Stimulated activated CD8-positive, alpha-beta memory T cell treated with anti-CD3 and anti-CD28 coated beads, Interleukin-15, amount 100 ng/mL, for 48 hours (primary cell): ENCODE data around the gene ARHGEF17.
A peak's percentile ranks its signal among the peaks of the same experiment; 100 is the strongest.
"Not testable (repeated sequence)": the region's sequence is repeated elsewhere in the genome, so short reads cannot be mapped to it uniquely, and the experiment has no call there.

Source experiments
- DNase-seq, 2 donors: peaks; one replicate each; pipeline ENCODE4 v3.0.0-alpha.2; 2020; ENCODE audit warnings: low read depth in 2 of 2

ARHGEF17 gene

GRCh38 chr11:73273222-73273895 lies 34.7 kb upstream of the ARHGEF17 start:
- no peak for DNase-seq

- DNase-seq = not testable (repeated sequence)
Observed at GRCh38 chr11:73274191-73274590, 33.9 kb upstream of the ARHGEF17 start.

GRCh38 chr11:73274722-73275380 lies 33.2 kb upstream of the ARHGEF17 start:
- DNase-seq = no peak

GRCh38 chr11:73275381-73275750 lies 32.7 kb upstream of the ARHGEF17 start:
- no peak for DNase-seq

- no peak for DNase-seq
Observed at GRCh38 chr11:73277467-73277866, 30.6 kb upstream of the ARHGEF17 start.

- no peak for DNase-seq
Observed at GRCh38 chr11:73280626-73281025, 27.4 kb upstream of the ARHGEF17 start.

GRCh38 chr11:73281201-73281741 lies 26.8 kb upstream of the ARHGEF17 start:
- DNase-seq = no peak

- DNase-seq = no peak
Observed at GRCh38 chr11:73281796-73282660, 26.0 kb upstream of the ARHGEF17 start.

GRCh38 chr11:73283276-73284000 lies 24.6 kb upstream of the ARHGEF17 start:
- no peak for DNase-seq

GRCh38 chr11:73284106-73284505 lies 24.0 kb upstream of the ARHGEF17 start:
- DNase-seq = no peak

GRCh38 chr11:73285721-73286120 lies 22.4 kb upstream of the ARHGEF17 start:
- DNase-seq = no peak

- no peak for DNase-seq
Observed at GRCh38 chr11:73286240-73286810, 21.8 kb upstream of the ARHGEF17 start.

- no peak for DNase-seq
Observed at GRCh38 chr11:73287400-73288101, 20.5 kb upstream of the ARHGEF17 start.

GRCh38 chr11:73288192-73288872 lies 19.7 kb upstream of the ARHGEF17 start:
- DNase-seq = no peak

GRCh38 chr11:73288873-73289707 lies 19.0 kb upstream of the ARHGEF17 start:
- peak in 1 of 2 donors; percentile 23 for DNase-seq

- no peak for DNase-seq
Observed at GRCh38 chr11:73290536-73290935, 17.5 kb upstream of the ARHGEF17 start.

GRCh38 chr11:73291196-73291595 lies 16.9 kb upstream of the ARHGEF17 start:
- no peak for DNase-seq

- DNase-seq = no peak
Observed at GRCh38 chr11:73291781-73292524, 16.1 kb upstream of the ARHGEF17 start.

- DNase-seq = no peak
Observed at GRCh38 chr11:73292525-73292894, 15.6 kb upstream of the ARHGEF17 start.
